ENCODE measurements around the gene ALCAM. TPM values are rescaled to one million over a fixed set of nuclear protein-coding genes. Genes with fewer than 3 reads are reported as not detected.

The ALCAM gene
- total RNA-seq, 1 donor from 2014 or later = 15.2 TPM

DNA sequence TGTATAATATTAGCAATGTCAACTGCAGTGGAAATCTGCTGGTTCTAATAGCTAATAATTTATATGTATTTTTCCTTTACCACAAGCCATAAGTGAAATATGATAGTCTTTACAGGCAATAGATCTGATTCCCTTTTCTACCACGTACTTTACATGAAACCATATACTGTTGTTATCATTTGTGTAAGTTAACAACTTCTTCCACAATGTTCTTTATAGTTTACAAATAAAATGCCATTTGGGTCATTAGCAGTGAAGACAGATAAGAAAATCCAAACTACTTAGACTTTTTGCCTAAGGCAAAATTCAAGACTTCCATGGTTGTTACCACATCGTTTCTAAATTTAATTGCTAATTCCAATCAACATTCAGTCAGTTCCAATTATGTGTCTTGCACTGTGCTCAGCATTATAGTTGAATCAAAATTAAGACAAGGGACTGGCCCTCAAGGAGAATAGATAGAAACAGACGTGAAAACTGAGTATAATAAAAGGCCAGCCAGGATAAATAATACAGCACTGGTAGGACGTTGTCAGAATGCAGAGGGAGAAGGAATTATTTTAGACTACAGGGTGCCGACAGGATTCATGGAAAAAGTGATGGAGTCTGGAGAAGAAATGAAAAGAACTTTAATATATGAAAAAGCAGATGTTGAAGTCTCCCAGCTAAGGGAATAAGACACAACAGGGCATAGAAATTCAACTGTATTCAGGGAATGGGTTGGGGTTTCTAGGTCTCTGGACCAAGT is 249.8 kb downstream of the ALCAM start:
- intact Hi-C loops (cut with DNase I) = loop anchor here (5.0 kb wide), 1 partner anchor 1846 kb away; no protein-coding TSS in a partner anchor
- no peak for DNase-seq (ENCODE audit: extremely low spot score in 2 of 2)
- no peaks in the 10 kb centered on the region for H3K27me3 ChIP-seq
- H3K36me3 ChIP-seq = no peaks in the 10 kb centered on the region
- TF ChIP-seq CTCF (IDR thresholded peaks at IDR 0.05) (no peak), POLR2A (IDR thresholded peaks at IDR 0.05) (no peak), POLR2AphosphoS5 (IDR thresholded peaks at IDR 0.05; ENCODE audit: insufficient read depth in 1 of 2, low read depth in 1 of 2) (no peak)
- H3K4me1 ChIP-seq = no peaks in the 10 kb centered on the region
- H3K27ac ChIP-seq = no peak overlapping the region
- H3K4me3 ChIP-seq = no peak overlapping the region
- no peaks in the 10 kb centered on the region for H3K9me3 ChIP-seq

DNA sequence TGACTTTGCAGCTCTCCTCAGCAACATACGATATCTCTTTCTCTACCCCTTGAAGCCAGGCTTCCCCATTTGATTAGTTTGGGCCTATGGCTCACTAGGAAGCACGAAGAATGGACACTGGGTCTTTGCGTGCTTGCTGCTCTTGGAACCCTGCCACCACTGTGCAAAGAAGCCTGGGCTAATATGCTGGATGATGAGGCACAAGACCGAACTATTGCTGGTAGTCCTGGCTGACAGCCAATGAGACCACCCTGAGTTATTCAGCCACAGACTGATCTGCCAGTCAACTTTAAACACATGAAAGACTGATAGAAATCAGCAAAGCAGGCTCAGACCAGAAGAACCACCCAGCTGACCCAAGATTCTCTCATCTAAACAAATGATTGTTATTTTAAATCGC is 251.8 kb downstream of the ALCAM start:
- Histone ChIP-seq H3K4me3 (no peak overlapping the region), H3K36me3 (no peaks in the 10 kb centered on the region), H3K4me1 (no peaks in the 10 kb centered on the region), H3K27ac (no peak overlapping the region), H3K9me3 (no peaks in the 10 kb centered on the region), H3K27me3 (no peaks in the 10 kb centered on the region)
- intact Hi-C loops (cut with DNase I) = loop anchor here (5.0 kb wide), 1 partner anchor 1844 kb away; no protein-coding TSS in a partner anchor
- TF ChIP-seq POLR2A (IDR thresholded peaks at IDR 0.05) (no peak), POLR2AphosphoS5 (IDR thresholded peaks at IDR 0.05; ENCODE audit: insufficient read depth in 1 of 2, low read depth in 1 of 2) (no peak), CTCF (IDR thresholded peaks at IDR 0.05) (no peak)
- no peak for DNase-seq (ENCODE audit: extremely low spot score in 2 of 2)

DNA sequence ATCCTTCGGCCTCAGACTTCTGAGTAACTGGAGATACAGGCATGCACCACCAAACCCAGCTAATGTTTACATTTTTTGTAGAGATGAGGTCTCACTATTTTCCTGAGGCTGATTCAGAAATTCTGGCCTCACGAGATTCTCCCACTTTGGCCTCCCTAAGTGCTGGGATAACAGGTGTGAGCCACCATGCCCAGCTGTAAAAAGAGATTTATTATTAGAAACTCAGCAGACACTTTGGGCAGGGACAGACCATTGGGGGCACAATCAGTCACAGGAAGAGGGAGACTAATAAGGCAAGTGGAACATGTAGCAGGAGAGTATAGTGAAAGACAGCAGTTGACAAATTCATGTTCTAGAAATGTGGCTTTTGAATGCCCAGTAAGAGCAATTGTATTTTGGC is 252.9 kb downstream of the ALCAM start:
- H3K4me1 ChIP-seq = no peaks in the 10 kb centered on the region
- H3K27me3 ChIP-seq = no peaks in the 10 kb centered on the region
- H3K27ac ChIP-seq = no peak overlapping the region
- no peak overlapping the region for H3K4me3 ChIP-seq
- intact Hi-C loops (cut with DNase I) = loop anchor here (5.0 kb wide), 1 partner anchor 1843 kb away; no protein-coding TSS in a partner anchor
- TF ChIP-seq POLR2AphosphoS5 (IDR thresholded peaks at IDR 0.05; ENCODE audit: insufficient read depth in 1 of 2, low read depth in 1 of 2) = no peak
- no peak for TF ChIP-seq POLR2A (IDR thresholded peaks at IDR 0.05)
- DNase-seq (ENCODE audit: extremely low spot score in 2 of 2) = no peak
- H3K9me3 ChIP-seq = no peaks in the 10 kb centered on the region
- H3K36me3 ChIP-seq = no peaks in the 10 kb centered on the region

DNA sequence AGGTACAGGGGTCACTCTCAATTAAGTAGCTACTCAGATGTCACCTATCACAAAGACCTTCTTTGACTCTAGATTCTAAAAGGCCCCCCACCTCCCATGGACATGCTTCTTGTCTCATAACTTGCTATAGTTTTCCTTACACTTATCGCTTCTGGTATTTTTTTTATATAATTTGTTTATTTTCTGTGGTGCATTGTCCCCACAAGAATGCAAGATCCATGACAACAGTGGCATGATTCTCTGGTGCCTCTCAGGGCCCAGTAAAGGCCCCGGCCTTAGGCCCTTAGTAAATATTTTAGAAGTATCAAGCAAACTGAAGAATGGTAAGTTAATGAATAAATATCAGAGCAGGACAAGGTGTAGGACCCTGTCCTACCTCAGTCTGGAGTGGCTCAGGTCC is 253.5 kb downstream of the ALCAM start:
- intact Hi-C loops (cut with DNase I) = no loop called here
- H3K36me3 ChIP-seq = no peaks in the 10 kb centered on the region
- DNase-seq (ENCODE audit: extremely low spot score in 2 of 2) = no peak
- no peak overlapping the region for H3K27ac ChIP-seq
- no peaks in the 10 kb centered on the region for H3K9me3 ChIP-seq
- no peak for TF ChIP-seq CTCF (IDR thresholded peaks at IDR 0.05)
- no peak for TF ChIP-seq POLR2A (IDR thresholded peaks at IDR 0.05)
- TF ChIP-seq POLR2AphosphoS5 (IDR thresholded peaks at IDR 0.05; ENCODE audit: insufficient read depth in 1 of 2, low read depth in 1 of 2) = no peak
- H3K27me3 ChIP-seq = no peaks in the 10 kb centered on the region
- H3K4me1 ChIP-seq = no peaks in the 10 kb centered on the region
- H3K4me3 ChIP-seq = no peak overlapping the region

DNA sequence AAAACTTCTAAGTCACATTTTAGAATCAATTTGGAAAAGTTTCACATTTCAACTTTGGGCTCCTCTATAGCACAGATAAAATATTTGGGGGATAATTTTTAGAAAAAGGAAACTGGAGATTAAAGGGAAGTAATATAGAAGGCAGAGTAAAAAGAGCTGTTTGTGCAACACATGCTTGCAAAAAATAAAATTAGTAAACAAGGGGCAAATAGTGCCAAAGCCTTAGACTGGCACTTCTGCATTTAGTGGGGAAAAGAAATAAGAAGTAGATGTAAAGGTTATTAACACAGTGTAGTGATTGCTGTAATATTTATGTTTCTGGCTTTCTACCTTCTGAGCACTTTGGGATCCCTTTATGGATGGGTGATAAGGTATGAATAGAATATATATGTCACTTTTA is 255.5 kb downstream of the ALCAM start:
- no peaks in the 10 kb centered on the region for H3K27me3 ChIP-seq
- H3K9me3 ChIP-seq = no peaks in the 10 kb centered on the region
- intact Hi-C loops (cut with DNase I) = no loop called here
- no peak overlapping the region for H3K27ac ChIP-seq
- TF ChIP-seq POLR2A (IDR thresholded peaks at IDR 0.05) (no peak), CTCF (IDR thresholded peaks at IDR 0.05) (no peak), POLR2AphosphoS5 (IDR thresholded peaks at IDR 0.05; ENCODE audit: insufficient read depth in 1 of 2, low read depth in 1 of 2) (no peak)
- no peak overlapping the region for H3K4me3 ChIP-seq
- no peaks in the 10 kb centered on the region for H3K36me3 ChIP-seq
- no peaks in the 10 kb centered on the region for H3K4me1 ChIP-seq
- DNase-seq (ENCODE audit: extremely low spot score in 2 of 2) = no peak
